Pancreas (tissue), 10 donors: Measurements from ENCODE around the gene SIM2. TPM values are rescaled to one million over a fixed set of nuclear protein-coding genes. Genes with fewer than 3 reads are reported as not detected.

ENCODE experiments used
- ATAC-seq, 4 donors: fragments of 200-7000 bp; cut with Tn5 transposase; one replicate each; pipeline versions ENCODE4 v1.8.0 to v1.9.1; 2020; ENCODE audit warnings: mild to moderate bottlenecking in 4 of 4, moderate library complexity in 4 of 4
- DNase-seq, 6 donors: peaks; one replicate each; pipeline ENCODE4 v3.0.0-alpha.2; 2020
- FAIRE-seq: peaks from 2 replicates; lab custom pipeline; 2012; peaks lifted over from hg19 to GRCh38; lab: Jason Lieb, UNC
- H3K27ac ChIP-seq, 4 donors: fragments of 200-600 bp; sonication (generic); 1 replicate in 3 of 4; 2 replicates in 1 of 4; pipeline versions ENCODE4 v1.5.0 to v1.8.0; 2020
- H3K27me3 ChIP-seq, 4 donors: fragments of 200-600 bp; one replicate each; pipeline ENCODE4 v1.8.0; 2021
- H3K36me3 ChIP-seq, 3 donors: fragments of 200-600 bp; sonication (generic) in 1 of 3; one replicate each; pipeline versions ENCODE4 v1.5.0 to v1.8.0; 2020 to 2021
- H3K4me1 ChIP-seq, 3 donors: fragments of 200-600 bp; one replicate each; pipeline ENCODE4 v1.8.0; 2021
- H3K4me3 ChIP-seq, 4 donors: fragments of 200-600 bp; sonication (generic) in 2 of 4; one replicate each; pipeline versions ENCODE4 v1.5.0 to v1.8.0; 2020 to 2021
- H3K9me3 ChIP-seq, 4 donors: fragments of 200-600 bp; one replicate each; pipeline ENCODE4 v1.8.0; 2021
- CTCF ChIP-seq, 4 donors: fragments of 200-600 bp; sonication (generic) in 3 of 4; IDR thresholded peaks; one replicate each; pipeline versions ENCODE4 v1.5.0 to v1.8.0; 2021; ENCODE audit warnings: antibody characterized with exemption in 4 of 4
- WGBS, 2 donors: extraction: QIAGEN DNeasy Blood & Tissue Kit; methylation state at CpG; one replicate each; pipeline ENCODE4 v1.1.7; 2013; 5-methylcytosine and 5-hydroxymethylcytosine counted together
- intact Hi-C, 3 donors: fragments of 100-400 bp; cut with DNase I; formaldehyde crosslinking; loops; one replicate each; pipeline versions ENCODE4 v1.11.1 to v1.14.2; 2022
- polyA plus RNA-seq, 2 donors: library from polyadenylated mRNA; stranded (reverse); fragments of 200-250 nt; gene quantifications; one replicate each; pipeline ENCODE4 v1.2.3, GENCODE V29; 2013
- total RNA-seq, 6 donors: library from RNA; stranded (reverse); fragmentation: NEBNext Ultra II Directional in 4 of 6; extraction: Animal tissue kit (Norgen Biotek cat#: 25700) in 4 of 6; gene quantifications; one replicate each; pipeline versions ENCODE4 v1.2.1 to v1.2.4, GENCODE V29; 2021 to 2023
- donor health status: healthy with polysubstance abuse.
- donor health status: DM: no; HTN: no; CAD: no; lungs with moderate emphysema.
- donor health status: DM: no; HTN: no; CAD: no.
- donor health status: control.
- donor health status: control.
- donor health status: Bipolar disorder and iron deficiency.
- donor health status: DM: yes; HTN: yes; CAD: no.
- donor health status: DM: no; HTN: no; CAD: no.
- donor health status: DM: no; HTN: no; CAD: no.
- donor health status: DM: yes; HTN: yes; CAD: no.

The SIM2 gene
- total and polyA plus RNA-seq, 8 donors, result 0.02 to 0.53 (median 0.13) TPM; not detected in 5

- Histone ChIP-seq H3K4me1 (no peaks in the 10 kb centered on the region), H3K27ac (no peak overlapping the region), H3K4me3 (no peak overlapping the region), H3K36me3 (no peaks in the 10 kb centered on the region), H3K9me3 (no peaks in the 10 kb centered on the region), H3K27me3 (peaks cover 0 to 60% (median 11%) of the 10 kb centered on the region in 4 donors)
- 34 to 42% methylated on average over 12 of the region's 12 CpGs for WGBS, 2 donors
- DNase-seq (no peak), ATAC-seq (no peak), FAIRE-seq (no peak)
- no peak for TF ChIP-seq CTCF (IDR thresholded peaks at IDR 0.05)
- intact Hi-C loops, result no loop called here
Measured at GRCh38 chr21:36690628-36691554, 8.0 kb upstream of the SIM2 start.

DNA sequence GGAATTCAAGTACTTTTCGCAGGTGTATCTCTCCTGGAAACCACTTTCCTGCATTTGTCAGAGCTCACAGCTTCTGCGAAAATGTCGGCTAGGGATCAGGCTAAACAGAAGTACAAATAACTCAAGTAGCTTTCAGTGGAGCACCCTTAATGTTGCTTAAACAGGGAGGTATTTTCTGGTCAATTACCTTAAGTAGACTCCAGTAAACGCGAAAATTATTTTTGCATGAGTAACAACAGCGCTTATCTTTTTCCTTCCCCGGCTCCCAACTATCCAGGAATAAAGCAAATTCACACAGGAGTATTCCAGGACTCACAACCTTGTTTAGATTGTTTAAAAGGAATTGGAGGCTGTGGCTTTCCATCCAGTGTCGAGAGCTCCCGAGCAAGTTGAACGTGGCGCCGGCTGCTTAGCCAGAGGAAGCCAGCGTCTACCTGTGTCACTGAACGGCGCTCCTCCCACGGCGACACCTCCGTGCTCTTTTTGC lies 7.3 kb upstream of the SIM2 start:
- no peak for TF ChIP-seq CTCF (IDR thresholded peaks at IDR 0.05)

DNA sequence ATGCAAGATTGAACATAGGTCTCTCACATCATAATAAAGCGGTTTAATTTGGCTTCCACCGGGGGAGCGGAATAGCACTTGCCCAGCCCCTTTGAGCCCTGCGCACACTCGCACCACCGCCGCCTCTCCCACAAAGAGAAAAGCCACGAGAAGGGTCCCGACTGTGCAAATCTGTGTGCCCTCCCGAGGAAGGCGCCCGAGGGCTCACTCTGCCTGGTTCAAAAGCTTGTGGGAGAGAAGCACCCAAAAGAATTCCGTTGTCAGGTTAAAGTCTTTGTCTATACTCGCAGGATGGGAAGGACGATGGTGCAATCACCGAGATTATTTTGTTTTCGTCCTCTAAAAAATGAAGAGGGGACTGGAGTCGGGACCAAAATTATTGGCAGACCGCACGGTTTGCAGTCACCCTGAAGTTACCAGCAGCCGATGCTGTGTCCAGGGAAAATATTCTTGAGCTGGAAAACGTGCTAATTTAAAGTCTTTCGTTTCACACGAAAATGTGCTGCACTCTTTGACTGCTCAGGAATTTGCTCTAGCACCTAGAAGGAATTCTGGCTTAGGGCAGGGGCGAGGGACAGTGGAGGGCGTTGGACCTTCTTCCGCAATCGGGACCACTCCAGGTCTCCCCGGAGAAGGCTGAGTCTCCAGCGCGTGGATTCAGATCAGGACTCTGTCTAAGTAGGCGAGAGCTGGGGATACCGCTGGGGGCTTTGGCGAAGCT lies 6.6 kb upstream of the SIM2 start:
- no peaks in the 10 kb centered on the region for H3K36me3 ChIP-seq
- peaks cover 0 to 74% (median 17%) of the 10 kb centered on the region in 4 donors for H3K27me3 ChIP-seq
- WGBS, 2 donors, result 11 to 14% methylated on average over 34 of the region's 34 CpGs
- intact Hi-C loops, result no loop called here
- no peak overlapping the region for H3K4me3 ChIP-seq
- FAIRE-seq, result no peak
- no peak for ATAC-seq
- no peaks in the 10 kb centered on the region for H3K4me1 ChIP-seq
- H3K9me3 ChIP-seq, result no peaks in the 10 kb centered on the region
- no peak for TF ChIP-seq CTCF (IDR thresholded peaks at IDR 0.05)
- DNase-seq, result no peak
- H3K27ac ChIP-seq, result no peak overlapping the region

More for the DNA sequence above, 7.3 kb upstream of the SIM2 start:
- Histone ChIP-seq H3K4me1 (no peaks in the 10 kb centered on the region), H3K36me3 (no peaks in the 10 kb centered on the region), H3K27ac (no peak overlapping the region), H3K4me3 (no peak overlapping the region), H3K27me3 (peaks cover 0 to 67% (median 17%) of the 10 kb centered on the region in 4 donors), H3K9me3 (no peaks in the 10 kb centered on the region)
- 24 to 26% methylated on average over 18 of the region's 18 CpGs for WGBS, 2 donors
- ATAC-seq, result peak in 1 of 4 donors; percentile 21
- no peak for DNase-seq
- intact Hi-C loops, result no loop called here
- no peak for FAIRE-seq

DNA sequence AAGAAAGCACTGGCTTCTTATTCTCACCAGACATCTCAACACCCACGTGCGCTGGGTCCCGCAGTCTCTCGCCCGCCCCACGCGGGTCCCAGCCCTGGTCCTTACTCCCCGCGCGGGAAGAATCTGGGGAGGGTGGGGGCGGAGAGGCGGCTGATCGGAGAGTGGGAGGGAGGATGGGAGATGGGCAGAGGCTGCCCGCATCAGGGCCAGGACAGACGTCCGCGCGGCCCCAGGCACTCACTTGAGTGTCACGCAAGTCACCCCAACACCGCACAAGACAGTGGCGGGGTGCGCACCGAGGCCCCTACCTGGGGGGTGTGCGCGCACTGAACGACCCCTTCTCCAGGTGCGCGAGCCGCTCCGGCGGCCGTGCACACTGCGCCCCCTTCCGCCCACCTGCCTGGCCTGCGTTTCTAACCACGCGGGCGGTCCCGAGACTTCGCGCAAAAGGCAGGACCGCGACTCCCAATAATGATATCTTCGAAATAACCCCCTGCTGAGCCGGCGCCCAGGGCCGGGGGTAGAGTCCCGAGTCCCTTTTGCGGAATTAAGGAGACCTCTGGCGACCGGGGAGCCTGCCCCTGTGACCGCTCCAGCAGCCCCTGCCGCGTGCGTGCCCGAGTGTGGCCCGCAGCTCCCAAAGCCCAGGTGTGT lies 6.0 kb upstream of the SIM2 start:
- no peaks in the 10 kb centered on the region for H3K9me3 ChIP-seq
- intact Hi-C loops, result no loop called here
- H3K27ac ChIP-seq, result no peak overlapping the region
- no peaks in the 10 kb centered on the region for H3K4me1 ChIP-seq
- ATAC-seq, result peak in 1 of 4 donors; percentile 56
- no peak for TF ChIP-seq CTCF (IDR thresholded peaks at IDR 0.05)
- peak in 2 of 6 donors; percentile 54 to 56 for DNase-seq
- no peak overlapping the region for H3K4me3 ChIP-seq
- H3K27me3 ChIP-seq, result peaks cover 2 to 81% (median 21%) of the 10 kb centered on the region in 4 donors
- FAIRE-seq, result no peak
- no peaks in the 10 kb centered on the region for H3K36me3 ChIP-seq
- 7% methylated on average over 47 to 57 of the region's 57 CpGs for WGBS, 2 donors
